GM12874 (cell line): Measurements from ENCODE around the gene C1orf87.

Experiments
- CTCF ChIP-seq: IDR thresholded peaks from 2 replicates; pipeline ENCODE4 v1.5.1; 2011; ENCODE audit warnings: low read depth, mild to moderate bottlenecking, control low read depth, low read length, moderate library complexity; ENCODE audit not compliant: insufficient read depth

The C1orf87 gene

GRCh38 chr1:59971464-59971911, 102.1 kb downstream of the C1orf87 start:
- peak; percentile 91 for TF ChIP-seq CTCF

GRCh38 chr1:59967780-59968179, 105.8 kb downstream of the C1orf87 start:
- TF ChIP-seq CTCF, result no peak

- TF ChIP-seq CTCF, result no peak
Observed at GRCh38 chr1:59967141-59967697, 106.4 kb downstream of the C1orf87 start.

DNA sequence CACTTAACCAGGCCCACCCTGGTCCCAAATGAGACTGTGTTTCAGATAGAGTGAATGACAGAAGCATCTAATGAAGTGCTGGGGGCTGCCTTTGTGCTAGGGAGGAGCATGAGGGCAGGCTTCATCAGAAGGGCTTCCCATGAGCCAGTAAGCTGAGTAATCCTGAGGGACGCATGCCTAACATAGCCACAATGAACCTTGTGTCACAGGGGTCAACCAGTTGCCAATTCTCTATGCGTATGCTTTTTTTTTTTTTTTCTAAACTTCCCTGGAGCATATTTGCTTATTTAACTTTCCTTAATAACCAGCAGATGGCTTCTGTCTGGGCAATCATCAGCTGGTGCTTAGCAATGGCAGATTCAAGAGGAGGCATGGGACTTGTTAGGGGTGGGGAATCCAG, 121.5 kb downstream of the C1orf87 start:
- no peak for TF ChIP-seq CTCF

DNA sequence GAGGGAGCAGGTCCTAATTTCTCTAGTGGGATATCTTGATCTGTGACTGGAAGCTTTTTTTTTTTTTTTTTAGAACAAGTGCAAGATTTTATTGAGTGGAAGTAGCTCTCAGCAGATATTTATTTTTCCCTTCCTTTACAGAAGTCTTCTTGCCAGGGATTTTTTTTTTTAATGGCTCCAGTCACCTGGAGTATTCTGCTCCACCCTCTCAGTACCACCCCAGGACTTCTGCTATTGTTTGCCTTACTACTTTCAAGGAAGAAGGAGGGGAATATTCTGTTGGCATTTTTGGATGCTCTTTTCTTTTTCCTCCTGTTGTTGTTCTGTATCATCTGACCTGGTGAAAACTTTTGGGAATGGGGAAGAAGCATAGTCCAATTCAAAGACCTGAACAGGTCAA, 123.9 kb downstream of the C1orf87 start:
- no peak for TF ChIP-seq CTCF

DNA sequence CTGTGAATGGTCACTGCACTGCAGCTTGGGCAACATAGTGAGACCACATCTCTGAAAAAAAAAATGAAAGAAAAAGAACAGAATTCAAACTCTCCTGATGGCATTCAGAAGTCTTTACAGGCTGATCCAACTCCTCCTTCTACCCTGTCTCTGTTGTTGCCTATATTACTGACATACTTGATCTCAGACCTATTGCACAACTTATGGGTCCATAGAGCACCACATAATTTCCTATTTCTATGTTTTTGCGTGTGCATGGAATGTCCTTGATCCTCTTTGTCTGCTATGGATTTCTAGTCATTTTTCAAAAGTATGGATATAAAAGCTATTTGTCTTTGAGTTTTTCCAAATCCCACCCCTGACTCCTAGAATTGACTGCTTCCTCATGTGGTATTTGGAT, 124.6 kb downstream of the C1orf87 start:
- no peak for TF ChIP-seq CTCF

- peak; percentile 83 for TF ChIP-seq CTCF
Observed at GRCh38 chr1:59947047-59947938, 126.3 kb downstream of the C1orf87 start.
